22Rv1 (cell line): ENCODE measurements around the gene FAF1.
A peak's percentile ranks its signal among the peaks of the same experiment; 100 is the strongest.
"Not testable (repeated sequence)": the region's sequence is repeated elsewhere in the genome, so short reads cannot be mapped to it uniquely, and the experiment has no call there.

ENCODE experiments used
- H3K27ac ChIP-seq: fragments of 450-650 bp; 2 replicates; pipeline ENCODE4 v1.5.1; 2017
- ZFX ChIP-seq: fragments of 450-650 bp; IDR thresholded peaks from 2 replicates; pipeline ENCODE4 v1.6.1; 2017; ENCODE audit warnings: antibody characterized with exemption, borderline replicate concordance
- TF ChIP-seq, protein P1 (sequence below): fragments of 450-650 bp; IDR thresholded peaks from 2 replicates; pipeline ENCODE4 v1.5.1; 2017; ENCODE audit warnings: mild to moderate bottlenecking

Gene FAF1

DNA sequence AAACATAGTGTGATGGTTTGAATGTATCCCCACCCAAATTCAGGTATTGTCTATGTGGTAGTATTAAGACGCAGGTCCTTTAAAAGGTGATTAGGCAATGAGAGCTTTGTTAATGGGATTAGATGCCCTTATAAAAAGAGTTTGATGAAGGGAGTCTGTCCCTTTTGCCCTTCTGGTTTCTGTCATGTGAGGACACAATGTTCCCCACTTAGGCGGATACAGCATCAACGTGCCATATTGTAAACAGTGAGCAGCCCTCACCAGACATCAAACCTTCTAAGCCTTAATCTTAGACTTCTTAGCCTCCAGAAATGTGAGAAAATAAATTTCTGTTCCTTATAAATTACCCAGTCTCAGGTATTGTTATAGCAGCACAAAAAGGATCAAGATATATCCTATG is 172.8 kb downstream of the FAF1 start:
- TF ChIP-seq, protein P1, sequence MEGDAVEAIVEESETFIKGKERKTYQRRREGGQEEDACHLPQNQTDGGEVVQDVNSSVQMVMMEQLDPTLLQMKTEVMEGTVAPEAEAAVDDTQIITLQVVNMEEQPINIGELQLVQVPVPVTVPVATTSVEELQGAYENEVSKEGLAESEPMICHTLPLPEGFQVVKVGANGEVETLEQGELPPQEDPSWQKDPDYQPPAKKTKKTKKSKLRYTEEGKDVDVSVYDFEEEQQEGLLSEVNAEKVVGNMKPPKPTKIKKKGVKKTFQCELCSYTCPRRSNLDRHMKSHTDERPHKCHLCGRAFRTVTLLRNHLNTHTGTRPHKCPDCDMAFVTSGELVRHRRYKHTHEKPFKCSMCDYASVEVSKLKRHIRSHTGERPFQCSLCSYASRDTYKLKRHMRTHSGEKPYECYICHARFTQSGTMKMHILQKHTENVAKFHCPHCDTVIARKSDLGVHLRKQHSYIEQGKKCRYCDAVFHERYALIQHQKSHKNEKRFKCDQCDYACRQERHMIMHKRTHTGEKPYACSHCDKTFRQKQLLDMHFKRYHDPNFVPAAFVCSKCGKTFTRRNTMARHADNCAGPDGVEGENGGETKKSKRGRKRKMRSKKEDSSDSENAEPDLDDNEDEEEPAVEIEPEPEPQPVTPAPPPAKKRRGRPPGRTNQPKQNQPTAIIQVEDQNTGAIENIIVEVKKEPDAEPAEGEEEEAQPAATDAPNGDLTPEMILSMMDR, result no peak
- TF ChIP-seq ZFX, result no peak
- no peak overlapping the region for H3K27ac ChIP-seq

DNA sequence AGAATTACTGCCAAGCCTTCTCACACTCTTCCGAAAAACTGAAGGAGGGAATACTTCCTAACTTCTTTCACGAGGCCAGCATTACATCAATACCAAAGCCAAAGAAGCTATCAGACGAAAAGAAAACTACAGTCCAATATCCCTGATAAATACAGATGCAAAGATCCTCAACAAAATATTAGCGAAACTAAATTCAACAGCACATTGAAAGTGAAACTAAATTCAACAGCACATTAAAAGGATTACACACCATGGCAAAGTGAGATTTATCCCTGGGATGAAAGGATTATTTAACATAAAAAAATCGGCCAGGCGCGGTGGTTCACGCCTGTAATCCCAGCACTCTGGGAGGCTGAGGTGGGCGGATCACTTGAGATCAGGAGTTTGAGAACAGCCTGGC is 176.8 kb downstream of the FAF1 start:
- TF ChIP-seq ZFX, result no peak
- TF ChIP-seq, protein P1, result no peak
- H3K27ac ChIP-seq, result no peak overlapping the region

DNA sequence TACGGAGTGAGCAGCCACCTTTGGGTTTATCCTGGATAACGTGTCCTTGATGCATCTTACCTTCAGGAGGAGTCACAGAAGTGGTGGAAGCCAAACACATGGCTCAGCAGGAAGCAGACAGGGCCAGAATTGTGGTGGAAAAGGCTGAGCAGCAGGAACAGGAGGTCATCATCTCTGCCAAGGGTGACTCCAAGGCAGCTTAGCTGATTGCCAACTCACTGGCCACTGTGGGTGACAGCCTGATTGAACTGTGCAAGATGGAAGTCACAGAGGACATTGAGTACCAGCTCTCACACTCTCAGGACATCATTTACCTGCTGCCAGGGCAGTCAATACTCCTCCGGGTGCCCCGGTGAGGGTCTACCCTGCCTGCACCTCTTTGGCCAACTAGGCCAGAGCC is 179.3 kb downstream of the FAF1 start:
- no peak overlapping the region for H3K27ac ChIP-seq
- no peak for TF ChIP-seq ZFX

DNA sequence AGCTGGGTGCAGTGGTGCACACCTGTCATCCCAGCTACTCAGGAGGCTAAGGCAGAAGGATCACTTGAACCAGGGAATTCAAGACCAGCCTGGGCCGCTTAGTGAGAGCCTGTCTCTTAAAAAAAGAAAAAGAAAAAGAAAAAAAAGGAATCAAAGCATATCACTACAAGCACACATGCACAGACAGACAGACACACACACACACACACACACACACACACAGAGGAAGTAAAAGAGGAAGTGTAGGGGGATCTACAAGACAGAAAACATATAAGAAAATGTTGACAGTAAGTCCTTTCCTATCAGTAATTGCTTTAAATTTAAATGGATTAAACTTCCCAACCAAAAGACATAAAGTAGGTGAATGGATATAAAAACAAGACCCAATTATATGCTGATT is 180.3 kb downstream of the FAF1 start:
- TF ChIP-seq, protein P1, result no peak
- no peak for TF ChIP-seq ZFX
- no peak overlapping the region for H3K27ac ChIP-seq

DNA sequence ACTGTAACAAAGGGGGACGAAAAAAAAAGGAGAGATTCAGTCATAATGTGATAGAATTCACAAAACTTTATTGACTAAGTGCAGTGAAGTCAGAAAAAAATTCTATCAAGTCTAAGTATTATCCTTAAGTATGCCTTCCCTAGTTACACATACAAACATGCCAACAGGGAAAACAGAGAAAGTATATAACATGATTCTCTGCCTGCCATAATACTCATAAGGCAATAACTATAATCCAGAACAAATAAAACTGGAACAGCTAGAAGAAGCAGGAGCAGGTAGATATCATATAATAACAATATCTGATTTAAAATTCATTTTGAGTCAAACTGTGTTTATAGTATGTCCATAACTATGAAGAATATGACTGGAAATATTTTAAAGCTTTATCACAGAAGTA is 184.3 kb downstream of the FAF1 start:
- no peak overlapping the region for H3K27ac ChIP-seq
- no peak for TF ChIP-seq ZFX
- TF ChIP-seq, protein P1, result no peak

DNA sequence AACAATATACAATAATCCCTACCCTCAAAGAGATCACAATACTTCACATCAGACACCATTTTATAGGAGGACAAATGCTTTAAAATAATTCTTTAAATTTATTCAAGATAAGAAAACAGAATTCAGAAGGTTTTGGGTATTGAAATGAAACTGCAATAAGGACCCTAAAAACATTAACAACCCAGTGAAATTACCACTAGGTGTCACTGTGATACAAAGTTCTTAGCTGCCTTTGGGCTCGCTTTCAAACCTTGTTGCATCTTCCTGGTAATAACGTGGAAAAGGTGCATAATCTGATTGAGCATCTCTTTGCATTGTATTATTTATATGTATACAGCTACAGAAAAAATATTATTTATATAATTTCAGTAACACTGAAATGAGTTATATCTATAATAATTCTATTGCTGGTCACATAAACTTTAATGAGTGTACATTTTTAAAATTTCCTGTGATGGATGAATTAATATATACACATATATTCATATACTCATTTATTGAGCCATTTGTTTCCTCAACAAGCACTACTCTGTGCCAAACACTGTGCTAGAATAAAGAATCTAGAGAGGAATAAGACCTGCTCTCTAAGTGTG is 185.2 kb downstream of the FAF1 start:
- no peak for TF ChIP-seq ZFX
- TF ChIP-seq, protein P1, result peak; percentile 85
- H3K27ac ChIP-seq, result no peak overlapping the region

DNA sequence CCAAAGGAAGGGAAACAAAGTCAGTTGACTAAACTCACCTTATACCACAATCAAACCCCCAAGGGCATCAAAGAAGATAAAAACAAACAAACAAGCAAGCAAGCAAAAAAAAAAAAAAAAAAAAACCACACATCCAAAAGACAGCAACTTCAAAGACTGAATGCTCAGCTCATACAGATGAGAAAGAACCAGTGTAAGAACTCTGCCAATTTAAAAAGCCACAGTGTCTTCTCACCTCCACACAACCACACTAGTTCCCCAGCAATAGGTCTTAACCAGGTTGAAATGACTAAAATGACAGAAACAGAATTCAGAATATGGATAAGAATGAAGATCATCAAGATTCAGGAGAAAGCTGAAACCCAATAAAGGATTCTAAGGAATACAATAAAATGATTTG is 193.4 kb downstream of the FAF1 start:
- TF ChIP-seq, protein P1, result no peak
- no peak for TF ChIP-seq ZFX

DNA sequence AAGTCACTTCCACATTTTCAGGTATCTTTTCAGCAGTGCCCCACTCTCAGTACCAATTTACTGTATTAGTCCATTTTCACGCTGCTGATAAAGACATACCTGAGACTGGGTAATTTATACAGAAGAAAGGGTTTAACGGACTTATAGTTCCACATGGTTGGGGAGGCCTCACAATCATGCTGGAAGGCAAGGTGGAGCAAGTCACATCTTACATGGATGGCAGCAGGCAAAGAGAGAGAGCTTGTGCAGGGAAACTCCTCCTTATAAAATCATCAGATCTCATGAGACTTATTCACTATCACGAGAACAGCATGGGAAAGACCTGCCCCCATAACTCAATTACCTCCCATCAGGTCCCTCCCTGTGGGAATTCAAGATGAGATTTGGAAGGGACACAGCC is 203.5 kb downstream of the FAF1 start:
- H3K27ac ChIP-seq, result not testable (repeated sequence)

More for the DNA sequence above, 193.4 kb downstream of the FAF1 start:
- H3K27ac ChIP-seq, result no peak overlapping the region

DNA sequence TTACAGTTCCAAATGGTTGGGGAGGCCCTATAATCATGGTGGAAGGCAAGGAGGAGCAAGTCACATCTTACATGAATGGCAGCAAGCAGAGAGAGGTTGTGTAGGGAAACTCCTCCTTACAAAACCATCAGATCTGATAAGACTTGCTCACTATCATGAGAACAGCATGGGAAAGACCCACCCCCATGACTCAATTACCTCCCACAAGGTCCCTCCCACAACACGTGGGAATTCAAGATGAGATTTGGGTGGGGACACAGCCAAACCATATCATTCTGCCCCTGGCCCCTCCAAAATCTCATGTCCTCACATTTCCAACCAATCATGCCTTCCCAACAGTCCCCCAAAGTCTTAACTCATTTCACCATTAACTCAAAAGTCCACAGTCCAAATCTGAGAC is 205.3 kb downstream of the FAF1 start:
- H3K27ac ChIP-seq, result not testable (repeated sequence)
